ENCODE results near the gene TOMM34. TPM values are rescaled to one million over a fixed set of nuclear protein-coding genes. Genes with fewer than 3 reads are reported as not detected.

TOMM34 gene
- total and polyA plus RNA-seq, 2 experiments from 2014 or later = 63.4 to 63.8 TPM

GRCh38 chr20:44961870-44962267 is 1.7 kb upstream of the TOMM34 start:
- peaks cover 24% of the 10 kb centered on the region for H3K4me1 ChIP-seq (ENCODE audit: insufficient read depth)
- in situ Hi-C loops (cut with MboI) = no loop called here
- no peak overlapping the region for H3K4me2 ChIP-seq (ENCODE audit: unreplicated experiment)
- H3K79me2 ChIP-seq (ENCODE audit: insufficient read depth) = peaks cover 34% of the 10 kb centered on the region
- peak overlapping the region; percentile 52; the same call in 1 of the 2 replicates for H2AFZ ChIP-seq
- no peaks in the 10 kb centered on the region for H3K9me3 ChIP-seq (ENCODE audit: low read depth)
- peaks cover 31% of the 10 kb centered on the region for H3F3A ChIP-seq (ENCODE audit: insufficient read depth)
- no peak for TF ChIP-seq EZH2 (IDR thresholded peaks at IDR 0.05; ENCODE audit: insufficient read depth, poor library complexity, severe bottlenecking)
- H3K27me3 ChIP-seq (replicated peaks; ENCODE audit: insufficient read depth) = no peaks in the 10 kb centered on the region
- no peaks in the 10 kb centered on the region for H3K9me2 ChIP-seq (ENCODE audit: insufficient read depth)
- H3K9ac ChIP-seq = no peak overlapping the region
- 36 to 45% methylated on average over 3 of the region's 3 CpGs for WGBS, 2 experiments (ENCODE audit: low coverage in 1 of 2, low lambda C conversion rate in 2 of 2, missing lambda C conversion rate in 2 of 2)
- H3K36me3 ChIP-seq (ENCODE audit: low read depth) = no peaks in the 10 kb centered on the region
- peak overlapping the region; percentile 21 for H3K27ac ChIP-seq
- DNase-seq = peak; percentile 82
- H3K4me3 ChIP-seq = no peak overlapping the region
- peaks cover 8% of the 10 kb centered on the region for H4K20me1 ChIP-seq (ENCODE audit: insufficient read depth)

GRCh38 chr20:44961011-44961869 is 1.0 kb upstream of the TOMM34 start:
- in situ Hi-C loops (cut with MboI) = no loop called here
- Histone ChIP-seq H3K27me3 (replicated peaks; ENCODE audit: insufficient read depth) (no peaks in the 10 kb centered on the region), H3K79me2 (ENCODE audit: insufficient read depth) (peaks cover 35% of the 10 kb centered on the region), H3K9ac (no peak overlapping the region), H3K27ac (peak overlapping the region; percentile 61), H3K36me3 (ENCODE audit: low read depth) (no peaks in the 10 kb centered on the region), H2AFZ (peak overlapping the region; percentile 73), H3K4me1 (ENCODE audit: insufficient read depth) (peaks cover 24% of the 10 kb centered on the region), H3K4me3 (peak overlapping the region; percentile 82; the same call in 1 of the 2 replicates), H3K9me3 (ENCODE audit: low read depth) (no peaks in the 10 kb centered on the region), H3K4me2 (ENCODE audit: unreplicated experiment) (peak overlapping the region; percentile 86), H4K20me1 (ENCODE audit: insufficient read depth) (peaks cover 8% of the 10 kb centered on the region), H3F3A (ENCODE audit: insufficient read depth) (peaks cover 31% of the 10 kb centered on the region), H3K9me2 (ENCODE audit: insufficient read depth) (no peaks in the 10 kb centered on the region)
- DNase-seq = no peak
- no peak for TF ChIP-seq EZH2phosphoT487 (IDR thresholded peaks at IDR 0.05; ENCODE audit: insufficient read depth, low read depth)
- TF ChIP-seq EZH2 (IDR thresholded peaks at IDR 0.05; ENCODE audit: insufficient read depth, poor library complexity, severe bottlenecking) = no peak
- WGBS, 2 experiments (ENCODE audit: low coverage in 1 of 2, low lambda C conversion rate in 2 of 2, missing lambda C conversion rate in 2 of 2) = 40 to 45% methylated on average over 4 of the region's 4 CpGs

GRCh38 chr20:44959638-44960102 is 527 bp downstream of the TOMM34 start:
- no peaks in the 10 kb centered on the region for H3K9me2 ChIP-seq (ENCODE audit: insufficient read depth)
- H4K20me1 ChIP-seq (ENCODE audit: insufficient read depth) = peaks cover 8% of the 10 kb centered on the region
- in situ Hi-C loops (cut with MboI) = no loop called here
- H3K4me2 ChIP-seq (ENCODE audit: unreplicated experiment) = peak overlapping the region; percentile 86
- H3F3A ChIP-seq (ENCODE audit: insufficient read depth) = peaks cover 31% of the 10 kb centered on the region
- 5% methylated on average over 13 of the region's 13 CpGs for WGBS, 2 experiments (ENCODE audit: low coverage in 1 of 2, low lambda C conversion rate in 2 of 2, missing lambda C conversion rate in 2 of 2)
- peaks cover 50% of the 10 kb centered on the region for H3K79me2 ChIP-seq (ENCODE audit: insufficient read depth)
- peaks cover 24% of the 10 kb centered on the region for H3K4me1 ChIP-seq (ENCODE audit: insufficient read depth)
- TF ChIP-seq EZH2phosphoT487 (IDR thresholded peaks at IDR 0.05; ENCODE audit: insufficient read depth, low read depth) (no peak), EZH2 (IDR thresholded peaks at IDR 0.05; ENCODE audit: insufficient read depth, poor library complexity, severe bottlenecking) (no peak)
- H3K36me3 ChIP-seq (ENCODE audit: low read depth) = peaks cover 3% of the 10 kb centered on the region
- peak overlapping the region; percentile 79 for H3K9ac ChIP-seq
- H3K9me3 ChIP-seq (ENCODE audit: low read depth) = no peaks in the 10 kb centered on the region
- DNase-seq = peak; percentile 84
- peak overlapping the region; percentile 73 for H2AFZ ChIP-seq
- no peaks in the 10 kb centered on the region for H3K27me3 ChIP-seq (replicated peaks; ENCODE audit: insufficient read depth)
- H3K27ac ChIP-seq = peak overlapping the region; percentile 61
- peak overlapping the region; percentile 82 for H3K4me3 ChIP-seq

- TF ChIP-seq EZH2phosphoT487 (IDR thresholded peaks at IDR 0.05; ENCODE audit: insufficient read depth, low read depth) (no peak), EZH2 (IDR thresholded peaks at IDR 0.05; ENCODE audit: insufficient read depth, poor library complexity, severe bottlenecking) (no peak)
- Histone ChIP-seq H3K9ac (peak overlapping the region; percentile 79), H2AFZ (peak overlapping the region; percentile 73), H3K27me3 (replicated peaks; ENCODE audit: insufficient read depth) (no peaks in the 10 kb centered on the region), H3F3A (ENCODE audit: insufficient read depth) (peaks cover 31% of the 10 kb centered on the region), H3K4me3 (peak overlapping the region; percentile 82), H3K79me2 (ENCODE audit: insufficient read depth) (peaks cover 55% of the 10 kb centered on the region), H3K9me2 (ENCODE audit: insufficient read depth) (no peaks in the 10 kb centered on the region), H3K4me1 (ENCODE audit: insufficient read depth) (peaks cover 24% of the 10 kb centered on the region), H4K20me1 (ENCODE audit: insufficient read depth) (peaks cover 8% of the 10 kb centered on the region), H3K36me3 (ENCODE audit: low read depth) (peaks cover 8% of the 10 kb centered on the region), H3K9me3 (ENCODE audit: low read depth) (no peaks in the 10 kb centered on the region), H3K4me2 (ENCODE audit: unreplicated experiment) (peak overlapping the region; percentile 86), H3K27ac (peak overlapping the region; percentile 61)
- DNase-seq = peak; percentile 56
- in situ Hi-C loops (cut with MboI) = no loop called here
- 2 to 3% methylated on average over 8 of the region's 8 CpGs for WGBS, 2 experiments (ENCODE audit: low coverage in 1 of 2, low lambda C conversion rate in 2 of 2, missing lambda C conversion rate in 2 of 2)
These were observed 1.0 kb downstream of the TOMM34 start for GRCh38 chr20:44959082-44959637.
